Measurements from ENCODE around the gene KRTAP10-11.
"Not testable (repeated sequence)": the region's sequence is repeated elsewhere in the genome, so short reads cannot be mapped to it uniquely, and the experiment has no call there.

KRTAP10-11 gene

DNA sequence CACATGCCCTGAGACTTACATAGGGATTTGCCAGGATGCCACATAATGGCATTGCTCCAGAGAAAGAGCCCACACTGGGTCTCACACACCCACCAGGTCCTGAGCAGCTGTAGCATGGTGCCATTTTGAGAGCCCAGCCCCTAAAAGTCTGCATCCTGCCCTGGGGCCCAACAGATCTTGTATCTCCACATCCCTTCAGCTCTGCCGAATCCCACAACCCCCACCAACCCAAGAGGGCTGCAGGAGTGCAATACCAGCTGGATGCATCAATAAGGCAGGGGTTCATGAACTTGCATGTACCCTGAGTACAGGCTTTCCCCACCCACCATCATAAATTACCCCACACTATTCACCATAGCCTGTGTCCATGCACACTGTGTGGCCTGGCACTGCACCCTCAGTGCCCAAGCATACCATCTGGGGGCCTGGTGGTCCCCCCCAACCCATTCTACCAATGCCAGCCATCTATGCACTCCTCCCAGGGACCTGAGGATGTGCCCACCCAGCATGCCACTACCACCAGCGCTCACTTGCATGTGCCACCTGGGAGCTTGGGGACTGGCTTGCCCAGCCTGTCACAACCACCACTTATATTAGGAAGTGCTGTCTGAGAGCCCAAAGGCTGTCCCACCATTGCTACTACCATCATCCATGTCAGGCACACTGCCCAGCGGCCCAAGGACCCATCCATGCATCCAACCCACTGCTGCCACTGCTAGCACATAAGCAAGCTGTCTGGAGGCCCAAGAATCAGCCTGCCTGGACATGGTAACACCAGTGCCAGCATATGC lies 24.6 kb downstream of the KRTAP10-11 start:
- DNase-seq, result no peak

DNA sequence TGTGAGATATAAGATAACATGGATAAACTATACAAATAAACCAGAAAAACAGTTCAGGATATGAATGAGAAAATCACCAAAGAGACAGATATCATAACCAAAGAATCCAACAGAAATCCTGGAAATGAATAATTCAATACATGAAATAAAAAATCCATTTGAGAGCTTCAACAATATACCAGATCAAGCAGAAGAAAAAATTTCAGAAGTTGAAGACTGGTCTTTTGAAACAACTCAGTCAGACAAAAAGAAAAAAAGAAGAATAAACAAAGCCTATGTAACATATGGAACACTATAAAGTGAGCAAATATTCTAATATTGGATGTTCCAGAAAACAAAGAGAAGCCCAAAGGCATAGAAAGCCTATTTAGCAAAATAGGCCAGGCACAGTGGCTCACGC lies 25.7 kb downstream of the KRTAP10-11 start:
- DNase-seq, result no peak

DNA sequence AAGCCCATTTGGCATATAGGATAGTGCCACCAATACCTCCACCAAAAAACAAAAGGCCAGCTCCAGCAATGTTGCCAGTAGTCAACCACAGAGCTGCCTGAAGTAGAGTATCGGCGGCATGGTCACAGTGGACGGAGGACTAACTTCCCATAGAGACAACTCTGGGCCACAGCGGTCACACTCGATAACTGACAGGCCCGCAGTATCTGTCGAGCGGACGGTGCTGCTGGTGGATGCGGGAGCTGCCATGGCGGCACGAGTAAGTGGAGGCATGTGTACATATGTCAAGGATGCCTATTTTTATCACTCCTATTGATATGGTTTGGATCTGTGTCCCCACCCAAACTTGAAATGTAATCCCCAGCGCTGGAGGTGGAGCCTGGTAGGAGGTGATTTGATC lies 31.7 kb downstream of the KRTAP10-11 start:
- no peak for DNase-seq

DNA sequence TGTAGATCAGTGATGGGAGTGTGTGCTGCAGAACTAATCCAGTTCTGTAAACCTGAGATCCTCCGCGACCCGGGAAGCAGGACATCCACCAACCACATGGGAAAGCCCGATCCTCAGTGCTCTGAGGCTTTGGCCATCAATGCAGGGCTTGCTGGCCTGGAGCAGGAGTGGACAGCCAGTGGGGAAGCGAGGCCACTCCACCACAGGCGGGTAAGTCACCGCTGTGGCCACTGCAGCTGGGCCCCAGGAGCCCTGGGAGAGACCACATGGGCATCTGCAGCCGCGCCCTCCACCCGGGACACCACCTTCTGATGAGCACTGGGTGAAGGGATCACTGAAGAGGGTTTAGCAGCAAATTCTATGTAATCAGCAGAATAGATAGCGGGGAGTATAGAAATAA lies 34.9 kb downstream of the KRTAP10-11 start:
- no peak for DNase-seq

- peak; percentile 93 to 98 (median 94) for DNase-seq
Observed at GRCh38 chr21:44681861-44682579, 35.8 kb downstream of the KRTAP10-11 start, which contains the start of gene KRTAP12-1. KRTAP12-1 (minus strand) TSS chr21:44682163; CDS start chr21:44682123, 40 bp downstream.

DNA sequence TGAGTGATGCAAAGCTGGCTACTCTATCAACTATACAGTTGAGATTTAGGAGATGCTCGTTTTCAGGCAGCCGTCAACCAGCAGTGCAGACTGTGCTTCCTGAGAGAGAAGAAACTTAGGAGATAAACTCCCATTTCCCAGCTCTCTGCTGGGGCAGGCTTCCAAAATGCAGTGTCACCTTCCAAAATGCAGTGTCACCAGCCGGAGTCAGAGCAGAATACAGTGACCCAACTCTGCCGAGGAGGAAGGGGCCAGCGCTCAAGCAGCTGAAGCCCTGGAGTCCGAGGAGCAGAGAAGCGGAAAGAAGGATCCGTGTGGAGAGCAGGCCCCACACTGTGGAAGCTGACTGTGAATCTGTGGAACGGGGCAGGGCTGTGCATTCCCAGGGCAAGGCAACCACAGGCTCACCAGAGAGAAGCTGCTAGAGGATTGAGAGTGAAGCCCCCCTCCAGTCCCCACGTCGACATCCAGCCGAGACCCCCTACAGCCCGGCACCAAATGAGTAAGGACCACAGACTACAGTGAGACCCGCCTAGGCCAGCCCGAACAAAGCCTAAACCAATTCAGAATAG lies 36.5 kb downstream of the KRTAP10-11 start:
- peak in 1 of 3 experiments; percentile 68 for DNase-seq

DNA sequence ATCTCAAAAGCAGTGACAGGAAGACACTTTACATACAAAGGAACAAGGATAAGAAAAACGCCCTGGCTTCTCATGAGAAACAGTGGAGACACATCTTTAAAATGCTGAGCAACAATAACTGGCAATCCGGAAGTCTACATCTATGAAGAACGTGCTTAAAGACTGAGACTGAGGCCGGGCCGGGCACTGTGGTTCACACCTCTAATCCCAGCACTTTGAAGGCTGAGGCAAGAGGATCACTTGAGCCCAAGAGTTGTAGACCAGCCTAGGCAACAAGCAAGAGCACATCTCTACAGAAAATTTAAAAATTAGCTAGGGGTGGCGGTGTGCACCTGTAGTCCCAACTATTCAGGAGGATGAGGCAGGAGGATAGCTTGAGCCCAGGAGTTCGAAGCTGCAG lies 37.9 kb downstream of the KRTAP10-11 start:
- DNase-seq, result no peak

DNA sequence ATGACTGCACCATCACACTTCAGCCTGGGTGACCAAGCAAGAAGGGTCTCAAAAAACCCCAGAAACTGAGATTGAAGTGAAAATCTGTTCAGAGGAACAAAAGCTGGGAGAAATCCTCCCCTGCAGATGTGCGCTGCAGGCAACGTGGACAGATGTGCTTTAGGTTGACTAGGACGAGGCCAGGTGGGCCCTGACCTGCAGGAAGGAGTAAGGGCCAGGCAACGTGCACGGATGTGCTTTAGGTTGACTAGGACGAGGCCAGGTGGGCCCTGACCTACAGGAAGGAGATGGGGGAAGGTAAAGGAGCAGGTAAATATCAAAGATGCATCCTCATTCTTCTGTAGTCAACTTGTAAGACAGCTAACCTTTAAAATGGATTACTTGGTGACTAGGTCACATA lies 38.3 kb downstream of the KRTAP10-11 start:
- DNase-seq, result no peak

DNA sequence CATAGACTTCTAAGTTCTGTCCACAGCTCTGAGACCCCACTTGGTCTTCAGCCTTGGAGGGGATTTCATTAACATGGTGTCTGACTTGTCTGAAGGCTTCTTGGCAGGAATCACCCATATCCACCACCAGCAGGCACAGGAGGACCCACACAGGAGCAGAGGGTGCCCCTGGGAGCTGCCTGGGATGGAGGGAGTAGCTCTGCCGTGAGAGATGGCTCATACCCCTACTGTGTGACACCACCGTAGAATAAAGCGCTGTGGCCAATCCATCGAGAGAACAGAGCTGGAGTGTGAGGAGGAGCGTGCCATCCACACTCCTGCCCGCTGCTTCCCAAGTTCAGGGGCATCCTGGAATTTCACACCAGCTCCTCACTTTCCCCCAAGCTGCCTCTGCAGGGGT lies 38.8 kb downstream of the KRTAP10-11 start:
- DNase-seq, result not testable (repeated sequence)

DNA sequence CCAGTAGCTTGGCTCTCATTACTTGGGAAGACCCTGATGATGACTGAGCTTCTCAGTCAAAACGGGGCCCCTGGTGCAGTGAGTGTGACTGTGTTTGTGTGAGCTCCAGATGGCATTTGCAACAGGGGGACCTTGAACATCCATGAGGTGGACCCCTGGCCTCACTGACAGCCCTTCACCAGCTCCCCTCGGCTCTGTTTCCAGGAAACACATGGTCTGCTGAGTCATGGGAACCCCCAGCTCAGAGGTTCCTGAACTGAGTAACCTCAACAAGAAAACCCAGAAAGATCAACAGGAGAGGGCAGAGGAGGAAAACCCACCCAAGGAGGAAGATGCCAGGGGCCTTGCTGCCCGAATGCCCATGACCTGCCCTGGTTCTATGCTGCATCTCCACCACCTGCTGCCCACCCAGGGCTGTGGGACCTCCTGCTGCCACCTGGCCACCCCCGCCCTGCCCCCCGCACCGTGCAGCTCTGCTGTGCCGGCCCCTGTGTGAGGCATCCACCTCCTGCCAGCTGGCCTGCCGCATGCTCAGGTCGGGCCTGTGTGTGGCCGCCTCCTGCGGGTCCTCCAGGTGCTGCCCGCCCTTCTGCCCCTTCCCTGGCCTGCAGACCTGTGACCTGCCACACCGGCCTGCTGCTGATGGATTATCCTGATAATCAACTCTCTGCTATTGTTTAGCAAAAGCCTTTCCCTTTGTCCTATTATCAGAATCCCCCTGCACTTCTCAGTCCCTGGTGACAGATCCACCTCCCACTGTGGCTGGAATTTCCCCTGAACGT lies 40.0 kb downstream of the KRTAP10-11 start:
- peak in 2 of 3 experiments; percentile 25 to 60 for DNase-seq

- peak; percentile 51 to 70 (median 58) for DNase-seq
Observed at GRCh38 chr21:44686843-44687561, 40.8 kb downstream of the KRTAP10-11 start.

DNA sequence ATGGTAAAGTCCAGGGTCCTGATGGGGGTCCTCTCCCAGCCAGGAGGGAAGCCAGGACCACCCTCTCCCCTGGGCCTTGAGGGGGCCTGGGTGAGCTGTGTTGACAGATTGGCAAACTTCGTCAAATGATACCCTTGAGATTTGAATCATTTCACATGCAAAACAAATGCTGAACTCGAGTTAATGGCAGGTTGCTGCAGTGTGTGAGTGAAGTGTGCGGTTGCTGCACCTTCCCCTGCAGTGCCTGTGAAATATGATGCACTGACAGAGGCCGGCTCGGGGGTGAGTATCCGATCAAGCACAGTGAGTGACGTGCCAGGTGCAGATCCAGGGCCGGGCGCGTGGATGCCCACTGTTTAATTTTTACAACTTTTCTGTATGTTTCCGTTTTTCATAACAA lies 41.5 kb downstream of the KRTAP10-11 start:
- DNase-seq, result peak; percentile 51 to 87 (median 85)

- DNase-seq, result not testable (repeated sequence)
Observed at GRCh38 chr21:44689740-44690139, 43.5 kb downstream of the KRTAP10-11 start.

DNA sequence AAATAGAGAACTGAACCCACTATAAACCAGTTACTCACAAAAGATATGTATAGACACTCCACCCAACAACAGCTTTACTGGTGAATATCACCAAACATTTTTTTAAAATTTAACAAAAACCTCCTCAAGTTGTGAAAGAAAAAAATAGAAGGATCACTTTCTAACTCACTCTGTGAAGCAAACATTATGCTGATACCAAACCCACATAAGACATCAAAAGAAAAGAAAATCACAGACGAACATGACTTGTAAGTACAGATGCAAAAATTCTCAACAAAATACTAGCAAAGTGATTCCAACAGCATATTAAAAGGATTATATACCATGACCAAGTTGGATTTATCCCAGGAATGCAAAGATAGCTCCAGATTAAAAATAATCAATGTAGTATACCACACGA lies 45.5 kb downstream of the KRTAP10-11 start:
- DNase-seq, result no peak

DNA sequence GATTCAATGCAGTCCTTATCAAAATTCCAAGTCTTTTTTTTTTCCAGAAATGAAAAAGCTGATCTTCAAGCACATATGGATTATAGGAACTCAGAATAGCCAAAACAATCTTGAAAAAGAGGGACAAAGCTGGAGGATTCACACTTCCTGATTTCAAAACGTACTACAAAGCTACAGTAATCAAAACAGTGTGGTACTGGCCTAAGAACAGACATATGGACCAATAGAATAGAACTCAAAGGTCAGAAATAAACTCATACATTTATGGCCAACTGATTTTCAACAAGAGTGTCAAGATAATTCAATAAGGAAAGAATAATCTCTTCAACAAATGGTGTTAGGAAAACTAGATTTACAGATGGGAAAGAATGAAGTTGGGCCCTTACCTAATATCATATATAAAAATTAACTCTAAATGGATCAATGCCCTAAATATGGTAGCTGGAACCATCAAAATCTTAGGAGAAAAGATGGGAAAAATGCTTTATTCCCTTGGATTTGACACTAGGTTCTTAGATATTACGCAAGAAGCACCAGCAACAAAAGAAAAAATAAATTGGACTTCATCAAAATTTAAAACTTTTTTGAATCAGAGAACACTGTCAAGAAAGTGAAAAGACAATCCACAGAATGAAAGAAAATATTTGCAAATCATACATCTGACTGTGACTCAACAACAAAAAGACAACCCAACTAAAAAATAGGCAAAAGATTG lies 46.7 kb downstream of the KRTAP10-11 start:
- DNase-seq, result no peak

- DNase-seq, result no peak
Observed at GRCh38 chr21:44694776-44695175, 48.6 kb downstream of the KRTAP10-11 start.

DNA sequence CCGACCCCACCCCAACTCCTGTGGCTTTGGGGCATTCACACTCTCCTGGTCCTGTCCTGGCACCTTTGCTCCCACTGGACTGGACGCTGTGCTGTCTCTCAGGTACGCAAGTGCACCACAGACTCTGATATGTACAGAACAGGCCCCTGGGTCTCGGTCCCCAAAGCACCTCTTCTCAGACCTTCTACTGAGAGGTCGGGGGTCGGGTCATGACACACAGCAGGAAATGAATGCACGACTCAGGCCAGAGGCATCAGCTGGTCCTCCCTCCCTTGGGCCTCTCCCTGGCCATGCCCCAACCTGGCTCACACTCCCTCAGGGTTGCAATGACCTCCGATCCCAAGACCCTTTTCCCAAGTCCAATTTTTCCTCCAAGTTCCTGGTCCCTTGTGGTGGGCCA lies 49.0 kb downstream of the KRTAP10-11 start:
- no peak for DNase-seq

- DNase-seq, result no peak
Observed at GRCh38 chr21:44695641-44696040, 49.4 kb downstream of the KRTAP10-11 start.

- no peak for DNase-seq
Observed at GRCh38 chr21:44696572-44696971, 50.4 kb downstream of the KRTAP10-11 start.
